A549 (cell line): Measurements from ENCODE around the gene SUPT3H.

ENCODE experiments used
- CHD4 ChIP-seq: fragments of 200-600 bp; sonication (generic); IDR thresholded peaks from 2 replicates; pipeline ENCODE4 v1.6.1; 2016; ENCODE audit warnings: antibody characterized with exemption, mild to moderate bottlenecking, borderline replicate concordance
- EP300 ChIP-seq, 2 experiments: fragments of >200 bp; sonication (Bioruptor Twin); formaldehyde crosslinking; IDR thresholded peaks; 2 replicates in 1 of 2; 3 replicates in 1 of 2; pipeline ENCODE4 v1.6.1; 2016 to 2017
- HDAC2 ChIP-seq: fragments of 200-600 bp; sonication (generic); IDR thresholded peaks from 2 replicates; pipeline ENCODE4 v1.6.1; 2016
- MYC ChIP-seq: IDR thresholded peaks from 2 replicates; pipeline ENCODE4 v1.6.1; 2012; ENCODE audit warnings: mild to moderate bottlenecking, inconsistent platforms, low read length, improper control_type of control experiment, borderline replicate concordance
- NFE2L2 ChIP-seq: fragments of 150-350 bp; conservative IDR thresholded peaks from 2 replicates; pipeline ENCODE4 v1.6.1; 2014; ENCODE audit warnings: low read length
- NR3C1 ChIP-seq: fragments of >200 bp; sonication (Bioruptor Twin); formaldehyde crosslinking; IDR thresholded peaks from 3 replicates; pipeline ENCODE4 v1.6.1; 2017
- POLR2A ChIP-seq: IDR thresholded peaks from 2 replicates; pipeline ENCODE4 v1.6.1; 2012; ENCODE audit warnings: mild to moderate bottlenecking, low read length
- POLR2AphosphoS2 ChIP-seq: conservative IDR thresholded peaks from 2 replicates; pipeline ENCODE4 v1.6.1; 2012; ENCODE audit warnings: low read length, improper control_type of control experiment, inconsistent platforms
- RAD21 ChIP-seq, 2 experiments: fragments of >200 bp in 1 of 2; sonication (Bioruptor Twin) in 1 of 2; formaldehyde crosslinking in 1 of 2; IDR thresholded peaks in 1 of 2; conservative IDR thresholded peaks in 1 of 2; 2 replicates in 1 of 2; 3 replicates in 1 of 2; pipeline ENCODE4 v1.6.1; 2012 to 2018; ENCODE audit warnings: inconsistent platforms in 1 of 2
- TF ChIP-seq, protein P1 (sequence below): IDR thresholded peaks from 2 replicates; pipeline ENCODE4 v1.6.1; 2012
- TF ChIP-seq, protein P2 (sequence below): fragments of >200 bp; sonication (Bioruptor Twin); formaldehyde crosslinking; IDR thresholded peaks from 3 replicates; pipeline ENCODE4 v1.5.1; 2016
- TF ChIP-seq, protein P3 (sequence below): fragments of 150-350 bp; IDR thresholded peaks from 2 replicates; pipeline ENCODE4 v1.6.1; 2014; ENCODE audit warnings: low read depth, mild to moderate bottlenecking, low read length
- TF ChIP-seq, protein P4 (sequence below): fragments of >200 bp; sonication (Bioruptor Twin); formaldehyde crosslinking; IDR thresholded peaks from 3 replicates; pipeline ENCODE4 v1.6.1; 2016

DNA sequence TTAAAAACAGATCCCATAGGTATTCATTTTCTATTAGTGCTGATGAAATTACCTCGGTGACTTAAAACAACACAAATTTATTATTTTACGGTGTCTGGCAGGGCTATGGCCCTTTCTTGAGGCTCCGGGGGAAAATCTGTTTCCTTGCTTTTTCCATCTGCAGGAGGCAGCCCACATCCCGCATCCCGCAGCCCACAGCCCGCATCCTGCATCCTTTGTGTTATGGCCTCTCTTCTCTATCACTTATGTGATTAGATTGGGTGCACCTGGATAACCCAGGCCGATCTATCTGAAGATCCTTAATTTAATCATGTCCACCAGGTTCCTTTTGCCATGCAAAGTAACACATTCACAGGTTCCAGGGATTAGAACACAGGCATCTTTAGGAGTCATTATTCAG, 582.4 kb downstream of the SUPT3H start:
- TF ChIP-seq POLR2AphosphoS2 (no peak), POLR2A (no peak), CHD4 (no peak), EP300 (IDR thresholded peaks at IDR 0.05) (no peak), NR3C1 (no peak), HDAC2 (no peak), RAD21 (conservative IDR thresholded peaks at IDR 0.05 in 1 of 2, IDR thresholded peaks at IDR 0.05 in 1 of 2) (no peak), MYC (no peak), NFE2L2 (no peak)
- TF ChIP-seq, protein P1, sequence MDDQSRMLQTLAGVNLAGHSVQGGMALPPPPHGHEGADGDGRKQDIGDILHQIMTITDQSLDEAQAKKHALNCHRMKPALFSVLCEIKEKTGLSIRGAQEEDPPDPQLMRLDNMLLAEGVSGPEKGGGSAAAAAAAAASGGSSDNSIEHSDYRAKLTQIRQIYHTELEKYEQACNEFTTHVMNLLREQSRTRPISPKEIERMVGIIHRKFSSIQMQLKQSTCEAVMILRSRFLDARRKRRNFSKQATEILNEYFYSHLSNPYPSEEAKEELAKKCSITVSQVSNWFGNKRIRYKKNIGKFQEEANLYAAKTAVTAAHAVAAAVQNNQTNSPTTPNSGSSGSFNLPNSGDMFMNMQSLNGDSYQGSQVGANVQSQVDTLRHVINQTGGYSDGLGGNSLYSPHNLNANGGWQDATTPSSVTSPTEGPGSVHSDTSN = no peak
- TF ChIP-seq, protein P2, sequence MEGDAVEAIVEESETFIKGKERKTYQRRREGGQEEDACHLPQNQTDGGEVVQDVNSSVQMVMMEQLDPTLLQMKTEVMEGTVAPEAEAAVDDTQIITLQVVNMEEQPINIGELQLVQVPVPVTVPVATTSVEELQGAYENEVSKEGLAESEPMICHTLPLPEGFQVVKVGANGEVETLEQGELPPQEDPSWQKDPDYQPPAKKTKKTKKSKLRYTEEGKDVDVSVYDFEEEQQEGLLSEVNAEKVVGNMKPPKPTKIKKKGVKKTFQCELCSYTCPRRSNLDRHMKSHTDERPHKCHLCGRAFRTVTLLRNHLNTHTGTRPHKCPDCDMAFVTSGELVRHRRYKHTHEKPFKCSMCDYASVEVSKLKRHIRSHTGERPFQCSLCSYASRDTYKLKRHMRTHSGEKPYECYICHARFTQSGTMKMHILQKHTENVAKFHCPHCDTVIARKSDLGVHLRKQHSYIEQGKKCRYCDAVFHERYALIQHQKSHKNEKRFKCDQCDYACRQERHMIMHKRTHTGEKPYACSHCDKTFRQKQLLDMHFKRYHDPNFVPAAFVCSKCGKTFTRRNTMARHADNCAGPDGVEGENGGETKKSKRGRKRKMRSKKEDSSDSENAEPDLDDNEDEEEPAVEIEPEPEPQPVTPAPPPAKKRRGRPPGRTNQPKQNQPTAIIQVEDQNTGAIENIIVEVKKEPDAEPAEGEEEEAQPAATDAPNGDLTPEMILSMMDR = no peak
- TF ChIP-seq, protein P3, sequence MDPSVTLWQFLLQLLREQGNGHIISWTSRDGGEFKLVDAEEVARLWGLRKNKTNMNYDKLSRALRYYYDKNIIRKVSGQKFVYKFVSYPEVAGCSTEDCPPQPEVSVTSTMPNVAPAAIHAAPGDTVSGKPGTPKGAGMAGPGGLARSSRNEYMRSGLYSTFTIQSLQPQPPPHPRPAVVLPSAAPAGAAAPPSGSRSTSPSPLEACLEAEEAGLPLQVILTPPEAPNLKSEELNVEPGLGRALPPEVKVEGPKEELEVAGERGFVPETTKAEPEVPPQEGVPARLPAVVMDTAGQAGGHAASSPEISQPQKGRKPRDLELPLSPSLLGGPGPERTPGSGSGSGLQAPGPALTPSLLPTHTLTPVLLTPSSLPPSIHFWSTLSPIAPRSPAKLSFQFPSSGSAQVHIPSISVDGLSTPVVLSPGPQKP = no peak
- TF ChIP-seq, protein P4, sequence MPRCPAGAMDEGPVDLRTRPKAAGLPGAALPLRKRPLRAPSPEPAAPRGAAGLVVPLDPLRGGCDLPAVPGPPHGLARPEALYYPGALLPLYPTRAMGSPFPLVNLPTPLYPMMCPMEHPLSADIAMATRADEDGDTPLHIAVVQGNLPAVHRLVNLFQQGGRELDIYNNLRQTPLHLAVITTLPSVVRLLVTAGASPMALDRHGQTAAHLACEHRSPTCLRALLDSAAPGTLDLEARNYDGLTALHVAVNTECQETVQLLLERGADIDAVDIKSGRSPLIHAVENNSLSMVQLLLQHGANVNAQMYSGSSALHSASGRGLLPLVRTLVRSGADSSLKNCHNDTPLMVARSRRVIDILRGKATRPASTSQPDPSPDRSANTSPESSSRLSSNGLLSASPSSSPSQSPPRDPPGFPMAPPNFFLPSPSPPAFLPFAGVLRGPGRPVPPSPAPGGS = no peak
